GM12878 (cell line): Measurements from ENCODE around the gene GPLD1.

Experiments used
- SREBF2 ChIP-seq: IDR thresholded peaks from 2 replicates; pipeline ENCODE4 v1.6.1; 2012; ENCODE audit warnings: mild to moderate bottlenecking, low read length
- TF ChIP-seq, protein P1 (sequence below): IDR thresholded peaks from 2 replicates; pipeline ENCODE4 v1.6.1; 2012; ENCODE audit warnings: mild to moderate bottlenecking, low read depth, low read length
- TF ChIP-seq, protein P2 (sequence below), 3 experiments: IDR thresholded peaks in 2 of 3; conservative IDR thresholded peaks in 1 of 3; 2 replicates each; pipeline ENCODE4 v1.5.1; 2011; ENCODE audit warnings: low read depth in 3 of 3, low read length in 3 of 3, mild to moderate bottlenecking in 3 of 3, control low read depth in 2 of 3, moderate library complexity in 2 of 3, inconsistent platforms in 1 of 3, mixed read lengths in 1 of 3; ENCODE audit not compliant: control insufficient read depth in 2 of 3, insufficient read depth in 1 of 3; ENCODE audit errors: extremely low read depth in 1 of 3

GRCh38 chr6:24401458-24401857 is 87.9 kb downstream of the GPLD1 start:
- TF ChIP-seq, protein P1, sequence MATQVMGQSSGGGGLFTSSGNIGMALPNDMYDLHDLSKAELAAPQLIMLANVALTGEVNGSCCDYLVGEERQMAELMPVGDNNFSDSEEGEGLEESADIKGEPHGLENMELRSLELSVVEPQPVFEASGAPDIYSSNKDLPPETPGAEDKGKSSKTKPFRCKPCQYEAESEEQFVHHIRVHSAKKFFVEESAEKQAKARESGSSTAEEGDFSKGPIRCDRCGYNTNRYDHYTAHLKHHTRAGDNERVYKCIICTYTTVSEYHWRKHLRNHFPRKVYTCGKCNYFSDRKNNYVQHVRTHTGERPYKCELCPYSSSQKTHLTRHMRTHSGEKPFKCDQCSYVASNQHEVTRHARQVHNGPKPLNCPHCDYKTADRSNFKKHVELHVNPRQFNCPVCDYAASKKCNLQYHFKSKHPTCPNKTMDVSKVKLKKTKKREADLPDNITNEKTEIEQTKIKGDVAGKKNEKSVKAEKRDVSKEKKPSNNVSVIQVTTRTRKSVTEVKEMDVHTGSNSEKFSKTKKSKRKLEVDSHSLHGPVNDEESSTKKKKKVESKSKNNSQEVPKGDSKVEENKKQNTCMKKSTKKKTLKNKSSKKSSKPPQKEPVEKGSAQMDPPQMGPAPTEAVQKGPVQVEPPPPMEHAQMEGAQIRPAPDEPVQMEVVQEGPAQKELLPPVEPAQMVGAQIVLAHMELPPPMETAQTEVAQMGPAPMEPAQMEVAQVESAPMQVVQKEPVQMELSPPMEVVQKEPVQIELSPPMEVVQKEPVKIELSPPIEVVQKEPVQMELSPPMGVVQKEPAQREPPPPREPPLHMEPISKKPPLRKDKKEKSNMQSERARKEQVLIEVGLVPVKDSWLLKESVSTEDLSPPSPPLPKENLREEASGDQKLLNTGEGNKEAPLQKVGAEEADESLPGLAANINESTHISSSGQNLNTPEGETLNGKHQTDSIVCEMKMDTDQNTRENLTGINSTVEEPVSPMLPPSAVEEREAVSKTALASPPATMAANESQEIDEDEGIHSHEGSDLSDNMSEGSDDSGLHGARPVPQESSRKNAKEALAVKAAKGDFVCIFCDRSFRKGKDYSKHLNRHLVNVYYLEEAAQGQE, result no peak
- TF ChIP-seq, protein P2, sequence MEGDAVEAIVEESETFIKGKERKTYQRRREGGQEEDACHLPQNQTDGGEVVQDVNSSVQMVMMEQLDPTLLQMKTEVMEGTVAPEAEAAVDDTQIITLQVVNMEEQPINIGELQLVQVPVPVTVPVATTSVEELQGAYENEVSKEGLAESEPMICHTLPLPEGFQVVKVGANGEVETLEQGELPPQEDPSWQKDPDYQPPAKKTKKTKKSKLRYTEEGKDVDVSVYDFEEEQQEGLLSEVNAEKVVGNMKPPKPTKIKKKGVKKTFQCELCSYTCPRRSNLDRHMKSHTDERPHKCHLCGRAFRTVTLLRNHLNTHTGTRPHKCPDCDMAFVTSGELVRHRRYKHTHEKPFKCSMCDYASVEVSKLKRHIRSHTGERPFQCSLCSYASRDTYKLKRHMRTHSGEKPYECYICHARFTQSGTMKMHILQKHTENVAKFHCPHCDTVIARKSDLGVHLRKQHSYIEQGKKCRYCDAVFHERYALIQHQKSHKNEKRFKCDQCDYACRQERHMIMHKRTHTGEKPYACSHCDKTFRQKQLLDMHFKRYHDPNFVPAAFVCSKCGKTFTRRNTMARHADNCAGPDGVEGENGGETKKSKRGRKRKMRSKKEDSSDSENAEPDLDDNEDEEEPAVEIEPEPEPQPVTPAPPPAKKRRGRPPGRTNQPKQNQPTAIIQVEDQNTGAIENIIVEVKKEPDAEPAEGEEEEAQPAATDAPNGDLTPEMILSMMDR (IDR thresholded peaks at IDR 0.05 in 2 of 3, conservative IDR thresholded peaks at IDR 0.05 in 1 of 3; ENCODE audit: control insufficient read depth in 2 of 3, extremely low read depth in 1 of 3, insufficient read depth in 1 of 3, low read depth in 3 of 3, low read length in 3 of 3), result no peak
- no peak for TF ChIP-seq SREBF2
